AG09309 (cell line): ENCODE data around the gene ZDHHC3.
"Not testable (repeated sequence)": the region's sequence is repeated elsewhere in the genome, so short reads cannot be mapped to it uniquely, and the experiment has no call there.

Experiments
- DNase-seq: peaks from one replicate; pipeline ENCODE4 v3.0.0-alpha.2; 2010; ENCODE audit warnings: low read depth
- H3K4me3 ChIP-seq: 2 replicates; pipeline ENCODE4 v1.5.1; 2011; ENCODE audit warnings: mild to moderate bottlenecking, low read depth, low read length, moderate library complexity; ENCODE audit not compliant: control insufficient read depth
- CTCF ChIP-seq: IDR thresholded peaks from 2 replicates; pipeline ENCODE4 v1.5.1; 2011; ENCODE audit warnings: mild to moderate bottlenecking, low read depth, low read length, inconsistent platforms; ENCODE audit not compliant: insufficient read depth, control insufficient read depth; ENCODE audit errors: missing control alignments

ZDHHC3 gene

GRCh38 chr3:44952689-44953088 is 23.3 kb downstream of the ZDHHC3 start:
- H3K4me3 ChIP-seq: no peak overlapping the region
- DNase-seq: no peak
- TF ChIP-seq CTCF: no peak

GRCh38 chr3:44950275-44950734 is 25.7 kb downstream of the ZDHHC3 start:
- no peak overlapping the region for H3K4me3 ChIP-seq
- TF ChIP-seq CTCF: no peak
- DNase-seq: no peak

- not testable (repeated sequence) for H3K4me3 ChIP-seq, DNase-seq
Measured at GRCh38 chr3:44949770-44950169, 26.2 kb downstream of the ZDHHC3 start.

GRCh38 chr3:44948239-44948638 is 27.7 kb downstream of the ZDHHC3 start:
- TF ChIP-seq CTCF: no peak
- H3K4me3 ChIP-seq: no peak overlapping the region
- no peak for DNase-seq

GRCh38 chr3:44942202-44942921 is 33.6 kb downstream of the ZDHHC3 start:
- no peak for DNase-seq
- no peak overlapping the region for H3K4me3 ChIP-seq
- TF ChIP-seq CTCF: no peak

GRCh38 chr3:44939581-44940036 is 36.4 kb downstream of the ZDHHC3 start:
- no peak for DNase-seq
- no peak for TF ChIP-seq CTCF
- no peak overlapping the region for H3K4me3 ChIP-seq

- TF ChIP-seq CTCF: no peak
- no peak overlapping the region for H3K4me3 ChIP-seq
- no peak for DNase-seq
Measured at GRCh38 chr3:44932986-44933944, 42.7 kb downstream of the ZDHHC3 start.
